SK-N-SH treated with all-trans-retinoic acid at 6 μM for 48 hours (cell line): ENCODE results near the gene CCL22.

Source experiments
- ATAC-seq: fragments of 200-7000 bp; cut with Tn5 transposase; 3 replicates; pipeline ENCODE4 v1.9.1; 2020; ENCODE audit warnings: mild to moderate bottlenecking, moderate library complexity
- ARNTL ChIP-seq: fragments of 450-650 bp; formaldehyde crosslinking; IDR thresholded peaks from 2 replicates; pipeline ENCODE4 v1.5.0; 2020; ENCODE audit warnings: low read depth, mild to moderate bottlenecking, moderate library complexity, borderline replicate concordance
- BACH2 ChIP-seq: fragments of 250-450 bp; sonication (Bioruptor Pico); IDR thresholded peaks from 2 replicates; pipeline ENCODE4 v1.9.0; 2021; ENCODE audit warnings: mild to moderate bottlenecking, borderline replicate concordance
- CREB5 ChIP-seq: fragments of 250-450 bp; sonication (Bioruptor Pico); IDR thresholded peaks from 2 replicates; pipeline ENCODE4 v1.5.1; 2020; ENCODE audit warnings: low read depth, mild to moderate bottlenecking, moderate library complexity
- CSDC2 ChIP-seq: fragments of 250-450 bp; sonication (Bioruptor Pico); IDR thresholded peaks from 2 replicates; pipeline ENCODE4 v1.5.0; 2020; ENCODE audit warnings: mild to moderate bottlenecking, moderate library complexity
- CSRNP3 ChIP-seq: fragments of 250-450 bp; sonication (Bioruptor Pico); IDR thresholded peaks from 2 replicates; pipeline ENCODE4 v1.5.1; 2021; ENCODE audit warnings: mild to moderate bottlenecking, moderate library complexity
- ESRRG ChIP-seq: fragments of 250-450 bp; sonication (Bioruptor Pico); IDR thresholded peaks from 2 replicates; pipeline ENCODE4 v1.6.1; 2021; ENCODE audit warnings: mild to moderate bottlenecking
- ISL1 ChIP-seq: fragments of 250-450 bp; sonication (Bioruptor Pico); IDR thresholded peaks from 2 replicates; pipeline ENCODE4 v2.1.2; 2022; ENCODE audit warnings: mild to moderate bottlenecking, moderate library complexity
- OSR1 ChIP-seq: fragments of 250-450 bp; sonication (Bioruptor Pico); IDR thresholded peaks from 2 replicates; pipeline ENCODE4 v1.8.0; 2022; ENCODE audit warnings: moderate library complexity, mild to moderate bottlenecking, inconsistent platforms
- PATZ1 ChIP-seq: fragments of 250-450 bp; sonication (Bioruptor Pico); IDR thresholded peaks from 2 replicates; pipeline ENCODE4 v1.8.0; 2020; ENCODE audit warnings: mild to moderate bottlenecking, moderate library complexity, borderline replicate concordance
- POU6F1 ChIP-seq: fragments of 250-450 bp; sonication (Bioruptor Pico); IDR thresholded peaks from 2 replicates; pipeline ENCODE4 v1.8.0; 2021; ENCODE audit warnings: low read depth, mild to moderate bottlenecking, moderate library complexity, borderline replicate concordance
- PPARA ChIP-seq: fragments of 250-450 bp; sonication (Bioruptor Pico); IDR thresholded peaks from 2 replicates; pipeline ENCODE4 v1.5.0; 2020; ENCODE audit warnings: mild to moderate bottlenecking, borderline replicate concordance
- RARB ChIP-seq: fragments of 250-450 bp; sonication (Bioruptor Pico); IDR thresholded peaks from 2 replicates; pipeline ENCODE4 v1.8.0; 2021; ENCODE audit warnings: mild to moderate bottlenecking, moderate library complexity
- SNAI2 ChIP-seq: fragments of 250-450 bp; sonication (Bioruptor Pico); IDR thresholded peaks from 2 replicates; pipeline ENCODE4 v1.5.0; 2020; ENCODE audit warnings: mild to moderate bottlenecking, moderate library complexity
- TCF4 ChIP-seq: fragments of 250-450 bp; sonication (Bioruptor Pico); IDR thresholded peaks from 2 replicates; pipeline ENCODE4 v1.8.0; 2021; ENCODE audit warnings: mild to moderate bottlenecking, moderate library complexity, borderline replicate concordance
- TOX ChIP-seq: fragments of 250-450 bp; sonication (Bioruptor Pico); IDR thresholded peaks from 2 replicates; pipeline ENCODE4 v1.8.0; 2021; ENCODE audit warnings: mild to moderate bottlenecking, moderate library complexity, borderline replicate concordance
- TSHZ2 ChIP-seq: fragments of 250-450 bp; sonication (Bioruptor Pico); IDR thresholded peaks from 2 replicates; pipeline ENCODE4 v1.5.0; 2020; ENCODE audit warnings: mild to moderate bottlenecking, moderate library complexity
- ZC3H10 ChIP-seq: fragments of 250-450 bp; sonication (Bioruptor Pico); IDR thresholded peaks from 2 replicates; pipeline ENCODE4 v1.5.1; 2021; ENCODE audit warnings: mild to moderate bottlenecking, moderate library complexity
- ZFP3 ChIP-seq: fragments of 250-450 bp; sonication (Bioruptor Pico); IDR thresholded peaks from 2 replicates; pipeline ENCODE4 v1.5.0; 2020; ENCODE audit warnings: mild to moderate bottlenecking, moderate library complexity
- ZFP30 ChIP-seq: fragments of 450-650 bp; formaldehyde crosslinking; IDR thresholded peaks from 2 replicates; pipeline ENCODE4 v1.5.0; 2022; ENCODE audit warnings: mild to moderate bottlenecking, moderate library complexity
- ZNF70 ChIP-seq: fragments of 450-650 bp; formaldehyde crosslinking; IDR thresholded peaks from 2 replicates; pipeline ENCODE4 v1.5.0; 2020; ENCODE audit warnings: mild to moderate bottlenecking, moderate library complexity
- ZNF8 ChIP-seq: fragments of 450-650 bp; formaldehyde crosslinking; IDR thresholded peaks from 2 replicates; pipeline ENCODE4 v1.5.0; 2020; ENCODE audit warnings: mild to moderate bottlenecking, moderate library complexity

Gene CCL22

GRCh38 chr16:57333402-57333801 lies 25.2 kb upstream of the CCL22 start:
- no peak for TF ChIP-seq ZNF8 (CRISPR knock-in tag)
- no peak for TF ChIP-seq BACH2 (CRISPR knock-in tag)
- TF ChIP-seq OSR1 (CRISPR knock-in tag) = no peak
- TF ChIP-seq TOX (CRISPR knock-in tag) = no peak
- no peak for TF ChIP-seq POU6F1
- TF ChIP-seq CSDC2 (CRISPR knock-in tag) = no peak
- no peak for TF ChIP-seq CREB5 (CRISPR knock-in tag)
- TF ChIP-seq ZFP30 (CRISPR knock-in tag) = no peak
- TF ChIP-seq CSRNP3 (CRISPR knock-in tag) = no peak
- TF ChIP-seq ISL1 (CRISPR knock-in tag) = no peak
- no peak for TF ChIP-seq SNAI2 (CRISPR knock-in tag)
- no peak for TF ChIP-seq ARNTL (CRISPR knock-in tag)
- no peak for TF ChIP-seq PPARA (CRISPR knock-in tag)
- ATAC-seq = no peak

- ATAC-seq = no peak
- TF ChIP-seq POU6F1 (no peak), ZC3H10 (CRISPR knock-in tag) (no peak), ZFP30 (CRISPR knock-in tag) (no peak), CSRNP3 (CRISPR knock-in tag) (no peak), ZNF8 (CRISPR knock-in tag) (no peak), ESRRG (no peak), ZNF70 (no peak), RARB (CRISPR knock-in tag) (no peak)
These were observed 23.2 kb upstream of the CCL22 start for GRCh38 chr16:57335366-57335765.

- ATAC-seq = no peak
- TF ChIP-seq TOX (CRISPR knock-in tag) (no peak), PATZ1 (no peak), ZFP30 (CRISPR knock-in tag) (no peak), CREB5 (CRISPR knock-in tag) (no peak), ARNTL (CRISPR knock-in tag) (no peak), CSRNP3 (CRISPR knock-in tag) (no peak), CSDC2 (CRISPR knock-in tag) (no peak), BACH2 (CRISPR knock-in tag) (no peak), TCF4 (no peak), ESRRG (no peak), SNAI2 (CRISPR knock-in tag) (no peak), ZC3H10 (CRISPR knock-in tag) (no peak), RARB (CRISPR knock-in tag) (no peak), ZFP3 (CRISPR knock-in tag) (no peak), ZNF8 (CRISPR knock-in tag) (no peak), TSHZ2 (CRISPR knock-in tag) (no peak)
These were observed 17.5 kb upstream of the CCL22 start for GRCh38 chr16:57341062-57341440.
